H1 (cell line): ENCODE results near the gene LAT. TPM values are rescaled to one million over a fixed set of nuclear protein-coding genes. Genes with fewer than 3 reads are reported as not detected.

Experiments used
- EGR1 ChIP-seq: IDR thresholded peaks from 2 replicates; pipeline ENCODE4 v1.6.1; 2011; ENCODE audit warnings: low read depth, low read length, borderline replicate concordance
- polyA plus RNA-seq, 7 experiments: library from polyadenylated mRNA; depleted of rRNA in 3 of 7; stranded (reverse) in 5 of 7; unstranded in 2 of 7; fragments of >200 nt in 5 of 7; fragments of 200-250 nt in 2 of 7; gene quantifications; 1 replicate in 5 of 7; 2 replicates in 1 of 7; 4 replicates in 1 of 7; pipeline versions ENCODE4 v1.2.1 to v1.2.3, GENCODE V29; 2011 to 2013; ENCODE audit warnings: missing spikeins in 2 of 7, mixed read lengths in 2 of 7
- total RNA-seq: library from RNA; stranded (reverse); fragmentation: NEBNext Ultra II Directional; extraction: Animal tissue kit (Norgen Biotek cat#: 25700); gene quantifications from 2 replicates; pipeline ENCODE4 v1.2.1, GENCODE V29; 2021
- TF ChIP-seq, protein P1 (sequence below): fragments of 300-600 bp; sonication (generic); IDR thresholded peaks from 2 replicates; pipeline ENCODE4 v1.7.1; 2012; ENCODE audit warnings: low read length, moderate library complexity, mild to moderate bottlenecking, inconsistent platforms; ENCODE audit not compliant: insufficient replicate concordance

LAT gene
- total and polyA plus RNA-seq, 2 of the 8 experiments (the other 6 are each of a cell fraction or from before 2014, with no cell fraction given): 2.7 to 3.4 TPM

DNA sequence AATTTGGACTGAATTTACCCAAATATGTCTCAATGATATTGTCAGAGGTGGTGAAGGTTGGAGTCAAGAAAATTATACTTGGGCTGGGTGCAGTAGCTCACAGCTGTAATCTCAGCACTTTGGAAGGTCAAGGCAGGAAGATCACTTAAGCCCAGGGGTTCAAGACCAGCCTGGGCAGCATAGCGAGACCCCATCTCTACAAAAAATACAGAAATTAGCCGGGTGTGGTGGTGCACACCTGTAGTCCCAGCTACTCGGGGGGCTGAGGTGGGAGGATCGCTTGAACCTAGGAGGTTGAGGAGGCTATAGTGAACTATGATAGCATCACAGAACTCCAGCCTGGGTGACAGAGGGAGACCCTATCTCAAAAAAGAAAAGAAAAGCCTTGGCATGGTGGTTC lies 40.9 kb downstream of the LAT start (continued):
- TF ChIP-seq, protein P1, sequence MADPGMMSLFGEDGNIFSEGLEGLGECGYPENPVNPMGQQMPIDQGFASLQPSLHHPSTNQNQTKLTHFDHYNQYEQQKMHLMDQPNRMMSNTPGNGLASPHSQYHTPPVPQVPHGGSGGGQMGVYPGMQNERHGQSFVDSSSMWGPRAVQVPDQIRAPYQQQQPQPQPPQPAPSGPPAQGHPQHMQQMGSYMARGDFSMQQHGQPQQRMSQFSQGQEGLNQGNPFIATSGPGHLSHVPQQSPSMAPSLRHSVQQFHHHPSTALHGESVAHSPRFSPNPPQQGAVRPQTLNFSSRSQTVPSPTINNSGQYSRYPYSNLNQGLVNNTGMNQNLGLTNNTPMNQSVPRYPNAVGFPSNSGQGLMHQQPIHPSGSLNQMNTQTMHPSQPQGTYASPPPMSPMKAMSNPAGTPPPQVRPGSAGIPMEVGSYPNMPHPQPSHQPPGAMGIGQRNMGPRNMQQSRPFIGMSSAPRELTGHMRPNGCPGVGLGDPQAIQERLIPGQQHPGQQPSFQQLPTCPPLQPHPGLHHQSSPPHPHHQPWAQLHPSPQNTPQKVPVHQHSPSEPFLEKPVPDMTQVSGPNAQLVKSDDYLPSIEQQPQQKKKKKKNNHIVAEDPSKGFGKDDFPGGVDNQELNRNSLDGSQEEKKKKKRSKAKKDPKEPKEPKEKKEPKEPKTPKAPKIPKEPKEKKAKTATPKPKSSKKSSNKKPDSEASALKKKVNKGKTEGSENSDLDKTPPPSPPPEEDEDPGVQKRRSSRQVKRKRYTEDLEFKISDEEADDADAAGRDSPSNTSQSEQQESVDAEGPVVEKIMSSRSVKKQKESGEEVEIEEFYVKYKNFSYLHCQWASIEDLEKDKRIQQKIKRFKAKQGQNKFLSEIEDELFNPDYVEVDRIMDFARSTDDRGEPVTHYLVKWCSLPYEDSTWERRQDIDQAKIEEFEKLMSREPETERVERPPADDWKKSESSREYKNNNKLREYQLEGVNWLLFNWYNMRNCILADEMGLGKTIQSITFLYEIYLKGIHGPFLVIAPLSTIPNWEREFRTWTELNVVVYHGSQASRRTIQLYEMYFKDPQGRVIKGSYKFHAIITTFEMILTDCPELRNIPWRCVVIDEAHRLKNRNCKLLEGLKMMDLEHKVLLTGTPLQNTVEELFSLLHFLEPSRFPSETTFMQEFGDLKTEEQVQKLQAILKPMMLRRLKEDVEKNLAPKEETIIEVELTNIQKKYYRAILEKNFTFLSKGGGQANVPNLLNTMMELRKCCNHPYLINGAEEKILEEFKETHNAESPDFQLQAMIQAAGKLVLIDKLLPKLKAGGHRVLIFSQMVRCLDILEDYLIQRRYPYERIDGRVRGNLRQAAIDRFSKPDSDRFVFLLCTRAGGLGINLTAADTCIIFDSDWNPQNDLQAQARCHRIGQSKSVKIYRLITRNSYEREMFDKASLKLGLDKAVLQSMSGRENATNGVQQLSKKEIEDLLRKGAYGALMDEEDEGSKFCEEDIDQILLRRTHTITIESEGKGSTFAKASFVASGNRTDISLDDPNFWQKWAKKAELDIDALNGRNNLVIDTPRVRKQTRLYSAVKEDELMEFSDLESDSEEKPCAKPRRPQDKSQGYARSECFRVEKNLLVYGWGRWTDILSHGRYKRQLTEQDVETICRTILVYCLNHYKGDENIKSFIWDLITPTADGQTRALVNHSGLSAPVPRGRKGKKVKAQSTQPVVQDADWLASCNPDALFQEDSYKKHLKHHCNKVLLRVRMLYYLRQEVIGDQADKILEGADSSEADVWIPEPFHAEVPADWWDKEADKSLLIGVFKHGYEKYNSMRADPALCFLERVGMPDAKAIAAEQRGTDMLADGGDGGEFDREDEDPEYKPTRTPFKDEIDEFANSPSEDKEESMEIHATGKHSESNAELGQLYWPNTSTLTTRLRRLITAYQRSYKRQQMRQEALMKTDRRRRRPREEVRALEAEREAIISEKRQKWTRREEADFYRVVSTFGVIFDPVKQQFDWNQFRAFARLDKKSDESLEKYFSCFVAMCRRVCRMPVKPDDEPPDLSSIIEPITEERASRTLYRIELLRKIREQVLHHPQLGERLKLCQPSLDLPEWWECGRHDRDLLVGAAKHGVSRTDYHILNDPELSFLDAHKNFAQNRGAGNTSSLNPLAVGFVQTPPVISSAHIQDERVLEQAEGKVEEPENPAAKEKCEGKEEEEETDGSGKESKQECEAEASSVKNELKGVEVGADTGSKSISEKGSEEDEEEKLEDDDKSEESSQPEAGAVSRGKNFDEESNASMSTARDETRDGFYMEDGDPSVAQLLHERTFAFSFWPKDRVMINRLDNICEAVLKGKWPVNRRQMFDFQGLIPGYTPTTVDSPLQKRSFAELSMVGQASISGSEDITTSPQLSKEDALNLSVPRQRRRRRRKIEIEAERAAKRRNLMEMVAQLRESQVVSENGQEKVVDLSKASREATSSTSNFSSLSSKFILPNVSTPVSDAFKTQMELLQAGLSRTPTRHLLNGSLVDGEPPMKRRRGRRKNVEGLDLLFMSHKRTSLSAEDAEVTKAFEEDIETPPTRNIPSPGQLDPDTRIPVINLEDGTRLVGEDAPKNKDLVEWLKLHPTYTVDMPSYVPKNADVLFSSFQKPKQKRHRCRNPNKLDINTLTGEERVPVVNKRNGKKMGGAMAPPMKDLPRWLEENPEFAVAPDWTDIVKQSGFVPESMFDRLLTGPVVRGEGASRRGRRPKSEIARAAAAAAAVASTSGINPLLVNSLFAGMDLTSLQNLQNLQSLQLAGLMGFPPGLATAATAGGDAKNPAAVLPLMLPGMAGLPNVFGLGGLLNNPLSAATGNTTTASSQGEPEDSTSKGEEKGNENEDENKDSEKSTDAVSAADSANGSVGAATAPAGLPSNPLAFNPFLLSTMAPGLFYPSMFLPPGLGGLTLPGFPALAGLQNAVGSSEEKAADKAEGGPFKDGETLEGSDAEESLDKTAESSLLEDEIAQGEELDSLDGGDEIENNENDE: no peak
- no peak for TF ChIP-seq EGR1
